ENCODE measurements around the gene GRK2.
A peak's percentile ranks its signal among the peaks of the same experiment; 100 is the strongest.
"Not testable (repeated sequence)": the region's sequence is repeated elsewhere in the genome, so short reads cannot be mapped to it uniquely, and the experiment has no call there.

GRK2 gene

DNA sequence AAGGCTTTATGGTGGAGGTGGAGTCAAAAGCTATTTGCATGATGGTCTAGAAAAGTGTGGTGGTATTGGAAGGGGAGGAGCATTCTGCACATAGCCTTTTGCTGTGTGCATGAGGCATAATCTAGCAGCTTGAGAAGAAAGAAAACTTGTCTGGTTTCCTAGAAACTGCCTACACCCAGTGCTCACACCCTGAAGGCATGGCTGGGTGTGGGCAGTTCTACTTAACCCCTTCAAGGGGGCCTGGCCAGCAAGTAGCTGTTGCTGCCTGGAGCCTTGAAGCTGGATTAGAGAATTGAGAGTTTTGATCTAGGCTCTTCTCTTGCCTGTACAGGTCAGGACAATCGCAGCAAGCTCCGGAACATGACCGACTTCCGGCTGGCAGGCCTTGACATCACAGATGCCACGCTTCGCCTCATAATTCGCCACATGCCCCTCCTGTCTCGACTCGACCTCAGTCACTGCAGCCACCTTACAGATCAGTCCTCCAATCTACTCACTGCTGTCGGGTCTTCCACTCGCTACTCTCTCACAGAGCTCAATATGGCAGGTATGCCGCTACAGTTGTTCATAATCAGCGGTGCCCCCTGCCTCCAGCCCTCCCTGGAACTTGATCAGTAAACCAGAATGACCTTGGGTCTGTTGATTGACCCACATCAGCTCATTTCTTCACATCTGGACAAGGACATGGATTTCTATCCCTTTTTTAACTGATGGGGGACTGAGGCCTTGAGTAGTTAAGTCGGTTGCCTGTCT, 12.2 kb upstream of the GRK2 start:
- DNase-seq (ENCODE audit: low read depth, low spot score): no peak

GRCh38 chr11:67254798-67255197, 11.5 kb upstream of the GRK2 start:
- DNase-seq (ENCODE audit: low read depth, low spot score): no peak

DNA sequence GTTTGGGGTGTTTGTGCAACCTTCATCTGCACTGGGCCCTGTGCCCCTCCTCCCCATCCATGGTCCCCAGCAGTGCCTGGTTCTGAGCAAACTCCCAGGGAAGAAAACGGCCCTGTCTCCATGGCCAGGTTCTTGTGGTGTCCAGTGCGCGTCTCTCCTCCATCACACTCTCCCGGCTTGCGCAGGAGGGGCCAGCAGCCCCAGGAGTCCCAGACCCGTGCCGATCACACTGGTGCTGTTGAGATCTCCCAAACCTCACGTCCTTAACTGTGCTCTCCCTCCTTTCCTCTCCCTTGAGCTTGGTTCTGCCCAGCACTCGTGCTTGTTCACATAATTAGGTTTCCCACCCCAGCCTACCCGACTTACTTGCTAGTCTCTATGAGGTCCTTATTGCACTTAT, 10.9 kb upstream of the GRK2 start:
- DNase-seq (ENCODE audit: low read depth, low spot score): no peak

GRCh38 chr11:67255864-67256263, 10.4 kb upstream of the GRK2 start:
- no peak for DNase-seq (ENCODE audit: low read depth, low spot score)

DNA sequence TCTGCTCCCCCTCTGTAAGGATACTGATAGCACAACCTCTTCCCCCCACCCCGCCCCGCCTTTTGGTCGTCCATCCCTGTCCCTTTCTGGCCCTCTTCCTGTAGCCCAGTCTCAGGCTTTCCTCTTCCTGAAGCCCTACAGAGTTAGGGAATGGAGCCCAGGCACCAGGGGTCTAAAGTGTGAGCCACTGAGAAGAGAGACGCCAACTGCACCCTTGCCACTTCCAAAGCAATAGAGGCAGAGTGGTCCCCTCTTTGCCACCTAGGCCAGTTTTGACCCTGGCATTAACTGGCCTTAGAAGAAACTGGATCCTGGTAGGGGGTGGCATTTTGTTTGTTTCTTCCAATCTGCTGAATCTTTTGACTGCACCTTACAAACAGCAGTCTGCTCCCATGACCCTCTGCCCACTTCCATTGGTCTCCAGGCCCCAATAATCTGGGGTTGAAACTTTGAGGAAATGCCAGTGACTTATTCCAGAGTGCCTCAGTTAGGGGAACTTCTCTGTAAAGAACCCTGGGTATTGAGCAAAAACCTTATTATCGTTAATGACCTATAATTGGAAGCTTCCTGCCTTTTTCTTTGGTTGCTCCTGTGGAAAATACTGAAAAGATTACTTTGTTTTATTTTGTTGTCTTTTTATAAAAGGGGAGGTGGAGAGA, 9.7 kb upstream of the GRK2 start:
- DNase-seq (ENCODE audit: low read depth, low spot score): no peak

GRCh38 chr11:67260406-67260805, 5.9 kb upstream of the GRK2 start:
- DNase-seq (ENCODE audit: low read depth, low spot score): no peak

GRCh38 chr11:67260885-67261639, 5.2 kb upstream of the GRK2 start:
- not testable (repeated sequence) for DNase-seq (ENCODE audit: low read depth, low spot score)

GRCh38 chr11:67261640-67261945, 4.7 kb upstream of the GRK2 start:
- DNase-seq (ENCODE audit: low read depth, low spot score): no peak

- DNase-seq (ENCODE audit: low read depth, low spot score): no peak
Measured at GRCh38 chr11:67261946-67262681, 4.2 kb upstream of the GRK2 start.

DNA sequence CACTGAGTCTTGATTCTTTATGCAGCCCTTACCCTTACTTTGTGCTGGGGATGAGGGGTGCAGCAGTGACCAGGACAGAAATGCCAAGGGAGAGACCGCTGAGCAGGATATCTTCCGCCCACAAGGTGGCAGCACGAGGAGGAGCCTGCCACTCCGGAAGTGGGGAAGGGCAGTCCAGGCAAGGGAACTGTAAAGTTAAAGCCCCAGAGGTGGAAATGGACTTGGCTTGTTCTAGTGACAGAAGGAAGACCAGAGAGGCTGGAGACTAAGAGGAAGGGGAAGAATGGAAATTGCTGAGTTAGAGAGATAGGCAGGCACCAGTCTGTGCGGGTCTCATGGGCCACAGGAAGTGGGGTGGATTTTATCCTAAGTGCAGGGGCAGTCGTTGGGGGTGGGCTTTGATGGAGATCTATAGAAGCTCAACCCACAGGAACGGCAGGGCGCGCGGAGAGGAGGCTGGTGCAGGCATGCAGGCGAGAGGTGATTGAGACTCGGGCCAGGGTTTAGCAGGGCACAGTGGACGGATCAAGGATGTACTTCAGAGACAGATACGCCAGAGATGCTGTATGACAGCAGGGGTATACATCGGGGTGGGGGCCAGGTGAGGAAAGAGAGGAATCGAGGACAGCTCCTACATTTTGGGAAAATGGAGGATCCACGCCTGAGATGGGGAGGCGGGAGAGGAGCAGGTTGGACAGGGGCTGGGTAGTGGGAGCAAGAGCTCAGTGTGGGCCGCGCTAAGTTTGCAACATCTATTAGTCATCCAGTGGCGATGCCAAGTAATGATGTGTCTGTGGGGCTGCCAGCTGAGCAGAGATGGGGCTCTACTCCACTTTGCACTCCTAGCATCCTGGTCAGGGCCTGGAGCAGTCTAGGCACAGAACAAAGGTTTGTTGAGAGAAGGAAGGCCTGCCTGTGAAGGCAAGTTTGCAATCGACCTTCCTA, 3.3 kb upstream of the GRK2 start:
- DNase-seq (ENCODE audit: low read depth, low spot score): peak; percentile 63

DNA sequence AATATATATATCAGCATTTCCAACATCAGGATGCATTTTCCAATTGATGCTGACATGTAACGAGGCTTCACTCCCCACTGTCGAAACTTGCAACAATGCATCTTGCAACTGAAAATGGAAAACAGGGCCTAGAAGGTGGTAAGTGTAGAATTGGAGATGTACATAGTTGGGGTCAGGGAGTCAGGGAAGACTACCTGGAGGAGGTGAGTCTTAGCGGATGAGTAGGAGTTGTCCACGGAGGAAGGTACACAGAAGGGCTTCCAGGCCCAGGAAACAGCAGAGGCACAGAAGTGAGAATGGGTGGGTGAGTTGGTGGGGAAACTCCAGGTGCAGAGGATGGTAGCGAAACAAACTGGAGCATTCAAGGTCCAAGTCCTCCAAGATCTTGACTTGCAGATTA, 2.0 kb upstream of the GRK2 start:
- no peak for DNase-seq (ENCODE audit: low read depth, low spot score)

DNA sequence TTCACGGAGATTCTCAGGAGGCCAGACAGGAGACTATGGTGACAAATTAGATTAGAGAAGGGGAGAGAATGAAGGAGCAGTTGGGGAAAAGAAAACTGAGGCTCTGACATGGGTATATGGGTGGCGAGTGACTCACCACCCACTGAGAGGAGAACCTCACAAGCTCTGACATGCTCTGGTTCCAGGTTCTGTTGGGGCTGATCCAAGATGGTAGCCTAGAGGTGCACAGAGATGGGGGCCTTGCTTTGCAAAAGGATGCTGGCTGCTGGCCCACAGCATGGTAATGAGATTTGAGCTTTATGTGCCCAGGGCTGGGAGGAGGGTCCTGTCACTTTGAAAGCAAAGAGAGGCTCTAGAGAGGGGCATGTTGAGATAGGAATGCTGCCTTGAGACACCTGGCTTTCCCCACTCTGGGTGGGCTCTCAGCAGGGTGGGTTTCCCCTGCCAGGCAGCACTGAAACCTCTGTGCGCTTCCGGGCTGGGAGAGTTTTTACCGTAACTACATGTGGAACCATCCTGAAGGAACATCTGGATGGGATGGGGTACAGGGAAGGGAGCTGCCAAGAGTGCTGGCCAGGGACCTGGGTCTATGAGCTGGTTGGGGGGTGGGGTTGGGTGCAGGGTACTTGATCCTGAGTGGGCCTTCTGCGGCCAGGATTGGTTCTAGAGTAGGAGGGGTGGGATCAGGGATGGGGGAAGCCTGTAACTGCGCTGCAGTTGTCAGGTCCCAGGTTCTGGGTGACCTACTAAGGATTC, 1.2 kb upstream of the GRK2 start:
- DNase-seq (ENCODE audit: low read depth, low spot score): no peak

DNA sequence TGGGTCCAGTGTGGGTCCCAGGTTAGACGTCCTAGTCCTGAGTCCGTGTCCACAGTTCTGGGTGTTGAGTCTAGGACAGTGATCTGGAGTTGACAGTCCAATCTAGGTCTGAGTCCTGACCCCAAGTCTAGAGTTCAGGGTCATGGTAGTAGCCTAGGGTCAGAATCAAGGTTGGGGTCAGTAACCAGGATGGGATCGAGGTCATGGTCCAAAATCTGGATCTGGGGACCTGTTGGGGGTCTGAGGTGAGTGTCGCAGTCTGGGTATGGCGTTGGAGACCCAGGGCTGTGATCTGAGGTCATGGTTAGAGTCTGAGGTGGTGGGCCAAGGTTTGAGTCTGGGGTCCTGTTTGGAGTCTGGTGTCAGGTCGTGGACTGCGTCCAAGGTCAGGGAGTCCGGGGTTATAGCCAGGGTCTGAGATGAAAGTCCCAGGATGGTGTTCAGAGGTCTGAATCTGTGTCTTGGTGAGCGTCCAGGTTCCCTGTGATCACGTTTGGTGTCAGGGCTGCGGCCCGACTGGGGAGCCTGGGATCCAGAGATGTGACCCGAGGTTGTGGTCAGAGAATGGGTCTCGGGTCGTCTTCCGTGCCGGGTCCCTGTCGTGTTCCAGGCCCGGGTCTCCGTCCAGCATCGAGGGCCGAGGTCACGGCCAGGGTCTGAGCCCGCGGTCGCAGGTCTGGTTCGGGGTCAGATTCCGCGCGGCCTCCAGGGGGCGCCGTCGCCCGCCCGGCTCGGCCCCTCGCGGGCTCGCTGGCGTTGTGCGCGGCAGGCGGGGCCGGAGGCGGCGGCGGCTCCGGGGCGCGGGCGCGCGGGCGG, 432 bp upstream of the GRK2 start:
- DNase-seq (ENCODE audit: low read depth, low spot score): peak; percentile 67

GRCh38 chr11:67267188-67268080, 1.2 kb downstream of the GRK2 start:
- no peak for DNase-seq (ENCODE audit: low read depth, low spot score)

GRCh38 chr11:67268081-67268961, 2.0 kb downstream of the GRK2 start:
- DNase-seq (ENCODE audit: low read depth, low spot score): no peak

DNA sequence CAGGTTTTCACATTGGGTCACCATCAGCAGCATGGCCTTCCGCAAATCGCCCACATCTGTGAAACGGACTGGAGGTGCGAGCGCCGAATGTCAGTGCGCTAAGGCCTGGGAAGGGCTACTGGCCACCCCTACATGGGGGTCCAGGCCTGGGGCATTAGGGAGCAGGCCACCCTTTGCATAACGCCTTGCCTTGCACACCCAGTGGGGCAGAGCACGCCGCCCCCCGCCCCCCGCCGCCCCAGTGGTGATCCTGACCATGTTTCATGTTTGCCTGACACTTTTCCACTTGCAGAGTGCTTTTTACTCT, 2.6 kb downstream of the GRK2 start:
- DNase-seq (ENCODE audit: low read depth, low spot score): no peak

DNA sequence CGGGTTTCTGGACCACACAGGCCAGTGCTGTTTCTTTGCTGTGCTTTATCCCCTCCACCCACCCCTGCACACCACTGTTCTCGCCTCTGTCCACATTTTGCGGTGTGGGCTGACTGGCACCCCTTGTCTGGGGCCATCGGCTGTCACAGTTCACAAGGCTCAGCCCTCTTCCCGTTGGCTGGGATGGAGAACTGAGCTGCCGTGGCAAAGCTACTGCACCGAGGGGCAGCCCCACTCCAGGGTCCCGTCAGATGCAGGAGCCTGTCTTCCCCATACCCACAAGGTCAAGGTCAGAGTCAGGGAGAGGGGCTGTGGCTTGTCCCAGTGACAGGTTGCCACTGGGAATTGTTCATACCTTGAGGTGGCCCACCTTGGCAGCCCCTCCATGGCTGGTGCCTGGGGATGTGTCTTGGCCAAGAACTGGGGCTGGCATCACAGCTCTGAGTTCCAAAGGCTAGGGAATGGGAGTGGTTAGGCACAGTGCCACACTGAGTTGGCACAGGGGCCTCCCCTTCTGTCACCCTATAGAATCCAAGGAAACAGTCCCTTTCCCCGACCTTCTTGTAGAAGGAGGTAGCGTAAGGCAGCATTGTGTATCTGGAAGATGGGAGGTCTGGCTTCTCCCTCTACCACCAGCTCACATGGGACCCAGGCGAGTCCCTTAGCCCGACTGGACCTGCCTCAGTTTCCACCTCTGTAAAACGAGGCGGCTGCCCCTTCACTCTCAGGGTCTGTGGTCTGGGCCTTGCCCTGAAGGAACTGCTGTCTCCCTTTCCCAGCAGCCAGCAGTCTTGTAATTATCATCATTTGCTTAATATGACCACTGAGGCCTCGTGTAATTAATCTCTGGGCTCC, 3.4 kb downstream of the GRK2 start:
- no peak for DNase-seq (ENCODE audit: low read depth, low spot score)

Measured in activated CD4-positive, CD25-positive, alpha-beta regulatory T cell treated with anti-CD3 and anti-CD28 coated beads, Interleukin-2, amount 50 U/mL, for 16 hours (primary cell).